GM12878 (cell line): ENCODE measurements around the gene PPARD. TPM values are rescaled to one million over a fixed set of nuclear protein-coding genes. Genes with fewer than 3 reads are reported as not detected.

ENCODE experiments used
- ATAC-seq: fragments of 200-7000 bp; cut with Tn5 transposase; 3 replicates; pipeline ENCODE4 v1.9.1; 2020; ENCODE audit warnings: mild to moderate bottlenecking, moderate library complexity
- BruUV-seq: library from RNA; stranded (reverse); fragments of 400-500 nt; replicated peaks from 2 replicates; lab custom pipeline; 2021; lab: Mats Ljungman, UMichigan
- CTCF ChIA-PET: fragments of 300-600 bp; sonication (Branson Sonifier 250); formaldehyde crosslinking; extraction: SDS; loops from one replicate; lab custom pipeline; 2021; ENCODE audit warnings: inconsistent platforms; lab: Yijun Ruan, JAX
- POLR2A ChIA-PET: fragments of 350-600 bp; formaldehyde crosslinking; extraction: SDS; loops from one replicate; lab custom pipeline; 2021; ENCODE audit warnings: inconsistent platforms; lab: Charles Lee
- RAD21 ChIA-PET: fragments of 300-600 bp; sonication (Branson Sonifier 250); formaldehyde crosslinking; loops from one replicate; lab custom pipeline; 2023; ENCODE audit warnings: antibody characterized with exemption; ENCODE audit not compliant: unreplicated experiment; lab: Charles Lee
- SMC1A ChIA-PET: fragments of 300-600 bp; sonication (Branson Sonifier 250); formaldehyde crosslinking; loops from one replicate; lab custom pipeline; 2023; ENCODE audit not compliant: unreplicated experiment, uncharacterized antibody; lab: Charles Lee
- DNase-seq: peaks from one replicate; pipeline ENCODE4 v3.0.0-alpha.2; 2011; ENCODE audit warnings: low read depth, low spot score
- FAIRE-seq: peaks from 3 replicates; lab custom pipeline; 2011; peaks lifted over from hg19 to GRCh38; lab: Jason Lieb, UNC
- H2AFZ ChIP-seq: 2 replicates; pipeline ENCODE4 v1.6.0; 2011; ENCODE audit warnings: low read depth, low read length, control low read depth; ENCODE audit not compliant: control insufficient read depth
- H3K27ac ChIP-seq: 2 replicates; pipeline ENCODE4 v1.5.1; 2011; ENCODE audit warnings: control low read depth; ENCODE audit not compliant: control insufficient read depth, insufficient read depth
- H3K27me3 ChIP-seq, 2 experiments: replicated peaks in 1 of 2; 2 replicates each; pipeline versions ENCODE4 v1.6.0 to v1.6.1; 2011; ENCODE audit warnings: low read length in 1 of 2; ENCODE audit not compliant: control insufficient read depth in 2 of 2, insufficient read depth in 2 of 2
- H3K36me3 ChIP-seq, 2 experiments: 2 replicates each; pipeline ENCODE4 v1.5.1; 2011; ENCODE audit warnings: low read length in 1 of 2; ENCODE audit not compliant: control insufficient read depth in 2 of 2, insufficient read depth in 2 of 2
- H3K4me1 ChIP-seq: 2 replicates; pipeline ENCODE4 v1.6.1; 2011; ENCODE audit warnings: mild to moderate bottlenecking, low read length, moderate library complexity, mixed read lengths; ENCODE audit not compliant: control insufficient read depth, insufficient read depth
- H3K4me2 ChIP-seq: 2 replicates; pipeline ENCODE4 v1.6.0; 2011; ENCODE audit warnings: control low read depth; ENCODE audit not compliant: control insufficient read depth, insufficient read depth
- H3K4me3 ChIP-seq: fragments of 200-600 bp; sonication (generic); 2 replicates; pipeline ENCODE4 v1.5.1; 2016
- H3K79me2 ChIP-seq: 2 replicates; pipeline ENCODE4 v1.6.0; 2011; ENCODE audit warnings: low read length; ENCODE audit not compliant: control insufficient read depth, insufficient read depth
- H3K9ac ChIP-seq: 2 replicates; pipeline ENCODE4 v1.8.0; 2011; ENCODE audit warnings: low read length, control low read depth, mixed read lengths; ENCODE audit not compliant: control insufficient read depth, insufficient read depth
- H3K9me3 ChIP-seq: replicated peaks from 3 replicates; pipeline ENCODE4 v1.5.1; 2011; ENCODE audit warnings: mild to moderate bottlenecking, low read length; ENCODE audit not compliant: control insufficient read depth, insufficient read depth
- H4K20me1 ChIP-seq: 2 replicates; pipeline ENCODE4 v1.6.0; 2011; ENCODE audit not compliant: control insufficient read depth, insufficient read depth
- HSF1 ChIP-seq: fragments of 150-350 bp; IDR thresholded peaks from 2 replicates; pipeline ENCODE4 v1.6.1; 2014; ENCODE audit warnings: mild to moderate bottlenecking, low read depth, low read length
- KAT2A ChIP-seq: conservative IDR thresholded peaks from 2 replicates; pipeline ENCODE4 v1.6.1; 2011; ENCODE audit warnings: low read depth, low read length; ENCODE audit not compliant: control insufficient read depth
- POLR2A ChIP-seq: IDR thresholded peaks from 2 replicates; pipeline ENCODE4 v1.6.1; 2011; ENCODE audit warnings: low read depth, mild to moderate bottlenecking, low read length
- WGBS: methylation state at CpG from one replicate; pipeline ENCODE4 v1.1.6; 2016; ENCODE audit warnings: low lambda C conversion rate; ENCODE audit not compliant: insufficient replicate concordance, insufficient coverage; ENCODE audit errors: missing lambda C conversion rate; 5-methylcytosine and 5-hydroxymethylcytosine counted together
- in situ Hi-C: fragments of 300-500 bp; cut with MboI; formaldehyde crosslinking; loops from 9 replicates; pipeline ENCODE4 v1.14.3; 2018; ENCODE audit warnings: mixed read lengths
- intact Hi-C: fragments of 100-400 bp; cut with micrococcal nuclease; formaldehyde crosslinking; loops from one replicate; pipeline ENCODE4 v1.14.2; 2022; ENCODE audit not compliant: unreplicated experiment
- polyA plus RNA-seq, 11 experiments: library from polyadenylated mRNA; depleted of rRNA in 4 of 11; unstranded in 6 of 11; stranded (reverse) in 5 of 11; fragments of >200 nt; fragmentation: Nextera tagmentation in 4 of 11; fragmentation: Illumina TruSeq in 1 of 11; extraction: Ambion mirVana in 4 of 11; extraction: Trizol in 1 of 11; gene quantifications; 1 replicate in 1 of 11; 2 replicates in 10 of 11; pipeline versions ENCODE4 v1.2.1 to v1.2.3, GENCODE V29; 2011 to 2016; ENCODE audit warnings: inconsistent platforms in 2 of 11, missing spikeins in 2 of 11, low read depth in 1 of 11
- total RNA-seq, 4 experiments: library from RNA; depleted of rRNA in 3 of 4; stranded (reverse); fragments of >200 nt in 3 of 4; fragmentation: Illumina TruSeq in 1 of 4; extraction: Trizol in 1 of 4; gene quantifications; 2 replicates each; pipeline versions ENCODE4 v1.2.1 to v1.2.3, GENCODE V29; 2013 to 2021

PPARD gene
- total and polyA plus RNA-seq, 10 of the 15 experiments (the other 5 are each of a cell fraction or from before 2014, with no cell fraction given) = 0.05 to 12.6 (median 6.7) TPM

- peaks cover 19% of the 10 kb centered on the region for H3K4me1 ChIP-seq
- 75% methylated on average over 2 of the region's 2 CpGs for whole genome bisulfite sequencing
- no peak for TF ChIP-seq KAT2A
- TF ChIP-seq, all 136 proteins: peak for 0
- ChIA-PET RAD21 (interaction anchor here (0.7 kb wide), 1 partner anchor 15 kb away, joined by 3 read pairs; the partner anchor contains the start of gene DEF6), SMC1A (interaction anchor here (1.3 to 4.6 kb wide), 2 partner anchors 14 to 15 kb away, joined by 4 to 21 read pairs; no protein-coding TSS in a partner anchor), CTCF (interaction anchor here (1.2 kb wide), 1 partner anchor 10 kb away, joined by 3 read pairs; no protein-coding TSS in a partner anchor), POLR2A (no interaction called here)
- ATAC-seq (no peak), DNase-seq (no peak), FAIRE-seq (no peak)
- Histone ChIP-seq H3K27ac (no peak overlapping the region), H2AFZ (no peak overlapping the region), H3K36me3 (peaks cover 6 to 12% of the 10 kb centered on the region in 2 experiments), H3K4me3 (no peak overlapping the region), H3K27me3 (no peaks in the 10 kb centered on the region), H3K9me3 (no peaks in the 10 kb centered on the region), H4K20me1 (no peaks in the 10 kb centered on the region), H3K4me2 (no peak overlapping the region), H3K79me2 (peaks cover 3% of the 10 kb centered on the region; the same call in 1 of the 2 replicates), H3K9ac (no peak overlapping the region)
- BruUV-seq = no TSS peak
- intact Hi-C loops = no loop called here
- in situ Hi-C loops = no loop called here
These were observed 29.6 kb upstream of the PPARD start for GRCh38 chr6:35312807-35313206.

- Histone ChIP-seq H3K27me3 (no peaks in the 10 kb centered on the region), H3K4me3 (no peak overlapping the region)
- TF ChIP-seq POLR2A (peak; percentile 31; the same call in 1 of the 2 replicates), HSF1 (no peak)
- TF ChIP-seq, all 136 proteins: peak for 1
- ChIA-PET POLR2A (no interaction called here), SMC1A (interaction anchor here (1.2 to 4.6 kb wide), 3 partner anchors 9 to 129 kb away, joined by 3 to 21 read pairs (median 3); no protein-coding TSS in a partner anchor), CTCF (interaction anchor here (1.5 kb wide), 1 partner anchor 8 kb away, joined by 3 read pairs; no protein-coding TSS in a partner anchor), RAD21 (no interaction called here)
- Histone ChIP-seq H2AFZ (no peak overlapping the region), H3K4me1 (no peaks in the 10 kb centered on the region), H3K36me3 (peaks cover 16 to 22% of the 10 kb centered on the region in 2 experiments), H3K9me3 (no peaks in the 10 kb centered on the region), H3K4me2 (no peak overlapping the region), H4K20me1 (no peaks in the 10 kb centered on the region), H3K27ac (no peak overlapping the region), H3K9ac (no peak overlapping the region), H3K79me2 (no peaks in the 10 kb centered on the region)
- no peak for FAIRE-seq
- intact Hi-C loops (no loop called here), in situ Hi-C loops (no loop called here)
- no peak for ATAC-seq
- BruUV-seq = no TSS peak
- DNase-seq = no peak
- WGBS = 98% methylated on average over 28 of the region's 28 CpGs
These were observed 24.7 kb upstream of the PPARD start for GRCh38 chr6:35317483-35318195.
